PC-9 (cell line): ENCODE measurements around the gene LNX1.

Source experiments
- EZH2 ChIP-seq: fragments of 200-600 bp; sonication (generic); IDR thresholded peaks from 2 replicates; pipeline ENCODE4 v1.8.0; 2017; ENCODE audit warnings: antibody characterized with exemption, low read depth
- TF ChIP-seq, protein P1 (sequence below): fragments of 200-600 bp; sonication (generic); conservative IDR thresholded peaks from 2 replicates; pipeline ENCODE4 v1.6.1; 2017; ENCODE audit warnings: mixed run types, antibody characterized with exemption, mild to moderate bottlenecking, moderate library complexity

DNA sequence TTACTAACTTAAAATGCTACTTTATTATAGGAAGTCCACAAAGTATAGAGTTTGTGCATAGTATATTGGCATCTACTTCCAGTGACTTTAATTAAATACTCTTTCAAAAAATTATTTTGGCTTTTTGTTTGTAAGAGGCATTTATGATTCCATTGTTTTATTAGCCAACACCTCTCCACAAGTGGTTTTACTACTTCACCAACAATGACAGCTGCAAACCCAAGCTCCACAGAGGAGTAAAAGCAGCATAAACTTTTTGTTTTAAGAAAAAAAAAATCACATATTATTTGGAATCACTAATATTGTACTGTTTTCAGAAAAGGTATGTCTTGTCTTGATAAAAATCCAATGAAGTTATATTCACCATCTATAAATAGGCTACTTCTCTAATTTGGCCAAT lies 125.4 kb downstream of the LNX1 start:
- TF ChIP-seq, protein P1, sequence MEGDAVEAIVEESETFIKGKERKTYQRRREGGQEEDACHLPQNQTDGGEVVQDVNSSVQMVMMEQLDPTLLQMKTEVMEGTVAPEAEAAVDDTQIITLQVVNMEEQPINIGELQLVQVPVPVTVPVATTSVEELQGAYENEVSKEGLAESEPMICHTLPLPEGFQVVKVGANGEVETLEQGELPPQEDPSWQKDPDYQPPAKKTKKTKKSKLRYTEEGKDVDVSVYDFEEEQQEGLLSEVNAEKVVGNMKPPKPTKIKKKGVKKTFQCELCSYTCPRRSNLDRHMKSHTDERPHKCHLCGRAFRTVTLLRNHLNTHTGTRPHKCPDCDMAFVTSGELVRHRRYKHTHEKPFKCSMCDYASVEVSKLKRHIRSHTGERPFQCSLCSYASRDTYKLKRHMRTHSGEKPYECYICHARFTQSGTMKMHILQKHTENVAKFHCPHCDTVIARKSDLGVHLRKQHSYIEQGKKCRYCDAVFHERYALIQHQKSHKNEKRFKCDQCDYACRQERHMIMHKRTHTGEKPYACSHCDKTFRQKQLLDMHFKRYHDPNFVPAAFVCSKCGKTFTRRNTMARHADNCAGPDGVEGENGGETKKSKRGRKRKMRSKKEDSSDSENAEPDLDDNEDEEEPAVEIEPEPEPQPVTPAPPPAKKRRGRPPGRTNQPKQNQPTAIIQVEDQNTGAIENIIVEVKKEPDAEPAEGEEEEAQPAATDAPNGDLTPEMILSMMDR: no peak
- no peak for TF ChIP-seq EZH2
